Panc1 (cell line): Measurements from ENCODE around the gene CTRB2. TPM values are rescaled to one million over a fixed set of nuclear protein-coding genes. Genes with fewer than 3 reads are reported as not detected.
A peak's percentile ranks its signal among the peaks of the same experiment; 100 is the strongest.

ENCODE experiments used
- ATAC-seq: fragments of 200-7000 bp; cut with Tn5 transposase; 2 replicates; pipeline ENCODE4 v1.9.1; 2020; ENCODE audit warnings: mild to moderate bottlenecking, moderate library complexity
- BruUV-seq: library from RNA; stranded (reverse); fragments of 400-500 nt; replicated peaks from 2 replicates; lab custom pipeline; 2021; lab: Mats Ljungman, UMichigan
- CTCF ChIA-PET: fragments of 300-600 bp; sonication (Branson Sonifier 250); formaldehyde crosslinking; loops from one replicate; lab custom pipeline; 2022; ENCODE audit warnings: antibody characterized with exemption; lab: Charles Lee
- POLR2A ChIA-PET: fragments of 300-600 bp; sonication (Branson Sonifier 250); formaldehyde crosslinking; loops from one replicate; lab custom pipeline; 2022; ENCODE audit warnings: antibody characterized with exemption; lab: Charles Lee
- DNase-seq: peaks from one replicate; pipeline ENCODE4 v3.0.0-alpha.2; 2010; ENCODE audit warnings: low read depth, low spot score
- H3K27ac ChIP-seq: 2 replicates; pipeline ENCODE4 v1.5.1; 2011; ENCODE audit warnings: mild to moderate bottlenecking, low read length, inconsistent platforms
- H3K27me3 ChIP-seq: fragments of 200-500 bp; sonication (Bioruptor generic); 2 replicates; pipeline ENCODE4 v1.6.0; 2014; ENCODE audit warnings: low read length, inconsistent platforms; ENCODE audit not compliant: control insufficient read depth, insufficient read depth
- H3K36me3 ChIP-seq: fragments of 200-500 bp; sonication (Bioruptor generic); 2 replicates; pipeline ENCODE4 v1.5.1; 2014; ENCODE audit warnings: inconsistent platforms, mild to moderate bottlenecking, low read length, moderate library complexity; ENCODE audit not compliant: control insufficient read depth, insufficient read depth
- H3K4me1 ChIP-seq: 2 replicates; pipeline ENCODE4 v1.5.1; 2011; ENCODE audit warnings: inconsistent platforms, mild to moderate bottlenecking, low read length, moderate library complexity; ENCODE audit not compliant: control insufficient read depth, insufficient read depth
- H3K4me3 ChIP-seq, 2 experiments: 2 replicates each; pipeline ENCODE4 v1.5.1; 2011 to 2012; ENCODE audit warnings: low read depth in 2 of 2, low read length in 2 of 2, mild to moderate bottlenecking in 2 of 2, inconsistent platforms in 1 of 2, moderate library complexity in 1 of 2
- H3K9me3 ChIP-seq: fragments of 200-500 bp; sonication (Bioruptor generic); 2 replicates; pipeline ENCODE4 v1.5.1; 2014; ENCODE audit warnings: low read depth, mild to moderate bottlenecking, inconsistent platforms, low read length, moderate library complexity; ENCODE audit not compliant: control insufficient read depth, insufficient read depth
- POLR2AphosphoS5 ChIP-seq: IDR thresholded peaks from 2 replicates; pipeline ENCODE4 v1.6.1; 2012; ENCODE audit warnings: mild to moderate bottlenecking, low read depth, low read length, moderate library complexity
- REST ChIP-seq, 2 experiments: IDR thresholded peaks; 2 replicates each; pipeline ENCODE4 v1.6.1; 2011 to 2012; ENCODE audit warnings: low read depth in 2 of 2, control low read depth in 1 of 2, low read length in 1 of 2, mild to moderate bottlenecking in 1 of 2, moderate library complexity in 1 of 2; ENCODE audit not compliant: insufficient read depth in 1 of 2
- SIN3A ChIP-seq: IDR thresholded peaks from 2 replicates; pipeline ENCODE4 v1.6.1; 2012; ENCODE audit warnings: low read depth, mild to moderate bottlenecking, low read length, moderate library complexity, borderline replicate concordance; ENCODE audit not compliant: insufficient read depth
- TCF7L2 ChIP-seq: IDR thresholded peaks from 2 replicates; pipeline ENCODE4 v1.6.1; 2011; ENCODE audit warnings: mild to moderate bottlenecking, low read depth, low read length, inconsistent platforms
- in situ Hi-C: cut with HindIII; loops from 2 replicates; pipeline ENCODE4 v1.10.0; 2016; ENCODE audit warnings: low sequenced_read_pairs, low pct_unique_long_range_greater_than_20kb
- intact Hi-C: fragments of 100-400 bp; cut with micrococcal nuclease; formaldehyde crosslinking; loops from one replicate; pipeline ENCODE4 v1.10.0; 2022; ENCODE audit not compliant: unreplicated experiment
- total RNA-seq: library from RNA; stranded (reverse); gene quantifications from one replicate; pipeline ENCODE4 v1.2.1, GENCODE V29; 2021; ENCODE audit not compliant: unreplicated experiment
- TF ChIP-seq, protein P1 (sequence below): fragments of 450-650 bp; IDR thresholded peaks from 2 replicates; pipeline ENCODE4 v1.5.1; 2017; ENCODE audit warnings: mild to moderate bottlenecking

The CTRB2 gene
- total RNA-seq, 1 experiment from 2014 or later, result 5.0 TPM

- DNase-seq (no peak), ATAC-seq (no peak)
- Histone ChIP-seq H3K36me3 (no peaks in the 10 kb centered on the region), H3K4me1 (peaks cover 74% of the 10 kb centered on the region), H3K27ac (peak overlapping the region; percentile 95), H3K4me3 (peak overlapping the region; percentile 70 to 78), H3K9me3 (no peaks in the 10 kb centered on the region), H3K27me3 (no peaks in the 10 kb centered on the region)
- ChIA-PET POLR2A (interaction anchor here (0.5 to 0.6 kb wide), 2 partner anchors 16 to 17 kb away, joined by 3 to 7 read pairs; no protein-coding TSS in a partner anchor), CTCF (interaction anchor here (0.5 to 0.6 kb wide), 2 partner anchors 117 to 129 kb away, joined by 5 to 6 read pairs; no protein-coding TSS in a partner anchor)
- BruUV-seq, result no TSS peak
- in situ Hi-C loops, result no loop called here
- intact Hi-C loops, result no loop called here
- TF ChIP-seq REST (IDR thresholded peaks at IDR 0.05; ENCODE audit: insufficient read depth in 1 of 2, low read depth in 2 of 2, low read length in 1 of 2) (no peak), SIN3A (0 out of 2 replicates have a peak, but pooled peaks have one; percentile 4)
These were observed 43.3 kb upstream of the CTRB2 start for GRCh38 chr16:75250089-75250808.

DNA sequence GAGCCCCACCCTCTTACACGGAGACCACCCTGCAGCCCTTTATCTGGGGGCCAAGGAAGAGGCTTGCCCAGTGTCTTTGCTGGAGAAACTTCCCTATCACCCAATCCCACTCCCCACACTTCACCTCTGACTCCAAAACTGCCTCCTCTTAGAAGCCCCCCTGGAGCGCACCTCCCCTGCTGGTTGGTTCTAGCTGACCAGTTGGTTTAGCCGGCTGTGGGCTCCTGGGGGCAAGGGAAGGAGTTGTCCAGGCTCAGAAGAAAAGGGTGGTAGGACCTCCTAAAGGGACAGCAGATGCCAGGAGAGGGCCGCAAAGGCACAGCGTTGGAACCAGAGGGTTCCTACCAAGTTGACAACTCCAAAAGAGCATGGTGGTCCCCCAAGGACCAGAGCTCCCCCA lies 42.5 kb upstream of the CTRB2 start:
- TF ChIP-seq POLR2AphosphoS5, result no peak
- TF ChIP-seq, protein P1, sequence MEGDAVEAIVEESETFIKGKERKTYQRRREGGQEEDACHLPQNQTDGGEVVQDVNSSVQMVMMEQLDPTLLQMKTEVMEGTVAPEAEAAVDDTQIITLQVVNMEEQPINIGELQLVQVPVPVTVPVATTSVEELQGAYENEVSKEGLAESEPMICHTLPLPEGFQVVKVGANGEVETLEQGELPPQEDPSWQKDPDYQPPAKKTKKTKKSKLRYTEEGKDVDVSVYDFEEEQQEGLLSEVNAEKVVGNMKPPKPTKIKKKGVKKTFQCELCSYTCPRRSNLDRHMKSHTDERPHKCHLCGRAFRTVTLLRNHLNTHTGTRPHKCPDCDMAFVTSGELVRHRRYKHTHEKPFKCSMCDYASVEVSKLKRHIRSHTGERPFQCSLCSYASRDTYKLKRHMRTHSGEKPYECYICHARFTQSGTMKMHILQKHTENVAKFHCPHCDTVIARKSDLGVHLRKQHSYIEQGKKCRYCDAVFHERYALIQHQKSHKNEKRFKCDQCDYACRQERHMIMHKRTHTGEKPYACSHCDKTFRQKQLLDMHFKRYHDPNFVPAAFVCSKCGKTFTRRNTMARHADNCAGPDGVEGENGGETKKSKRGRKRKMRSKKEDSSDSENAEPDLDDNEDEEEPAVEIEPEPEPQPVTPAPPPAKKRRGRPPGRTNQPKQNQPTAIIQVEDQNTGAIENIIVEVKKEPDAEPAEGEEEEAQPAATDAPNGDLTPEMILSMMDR, result no peak
- ChIA-PET POLR2A (no interaction called here), CTCF (no interaction called here)
- no peak for ATAC-seq
- no peaks in the 10 kb centered on the region for H3K27me3 ChIP-seq
- peaks cover 74% of the 10 kb centered on the region for H3K4me1 ChIP-seq
- intact Hi-C loops, result no loop called here
- peak overlapping the region; percentile 95 for H3K27ac ChIP-seq
- no peaks in the 10 kb centered on the region for H3K9me3 ChIP-seq
- H3K4me3 ChIP-seq, result peak overlapping the region; percentile 70 to 78
- no TSS peak for BruUV-seq
- in situ Hi-C loops, result no loop called here
- H3K36me3 ChIP-seq, result no peaks in the 10 kb centered on the region
- no peak for DNase-seq

GRCh38 chr16:75248536-75249380 lies 41.8 kb upstream of the CTRB2 start:
- peak overlapping the region; percentile 95 for H3K27ac ChIP-seq
- no TSS peak for BruUV-seq
- in situ Hi-C loops, result no loop called here
- no peaks in the 10 kb centered on the region for H3K36me3 ChIP-seq
- ATAC-seq, result no peak
- DNase-seq, result no peak
- peaks cover 74% of the 10 kb centered on the region for H3K4me1 ChIP-seq
- ChIA-PET POLR2A (no interaction called here), CTCF (no interaction called here)
- TF ChIP-seq POLR2AphosphoS5 (no peak), REST (IDR thresholded peaks at IDR 0.05; ENCODE audit: insufficient read depth in 1 of 2, low read depth in 2 of 2, low read length in 1 of 2) (no peak), SIN3A (no peak), TCF7L2 (no peak)
- TF ChIP-seq, protein P1, result no peak
- intact Hi-C loops, result no loop called here
- H3K9me3 ChIP-seq, result no peaks in the 10 kb centered on the region
- no peaks in the 10 kb centered on the region for H3K27me3 ChIP-seq
- H3K4me3 ChIP-seq, result peak overlapping the region; percentile 70 to 78
